Measurements from ENCODE around the gene SASH3.
A peak's percentile ranks its signal among the peaks of the same experiment; 100 is the strongest.

Gene SASH3

DNA sequence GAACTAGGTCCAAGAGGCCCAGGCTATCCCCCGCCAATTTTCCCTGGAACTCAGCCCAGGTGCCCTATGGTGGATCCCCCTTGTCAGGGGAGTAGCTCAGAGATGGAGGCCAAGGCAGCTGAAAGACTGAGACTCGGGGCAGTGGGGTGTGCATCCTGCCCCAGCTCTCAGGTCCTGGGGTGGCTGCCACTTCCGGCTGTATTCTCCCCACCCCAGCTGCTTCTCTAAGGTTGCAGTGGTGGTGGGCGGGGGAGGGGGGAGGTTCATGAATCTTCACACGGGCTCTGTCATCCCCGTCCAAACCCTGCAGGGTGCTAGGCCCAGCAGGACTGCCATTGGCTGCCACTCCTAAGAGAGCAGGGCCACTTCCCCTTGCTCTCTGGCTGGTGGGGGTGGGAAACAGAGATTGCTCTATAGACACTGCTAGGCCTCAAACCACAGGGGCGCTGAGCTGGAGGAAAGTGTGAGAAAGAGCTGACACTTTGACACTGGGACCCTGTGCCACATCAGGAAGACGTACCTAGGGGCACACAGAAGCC is 1.5 kb downstream of the SASH3 start:
- TF ChIP-seq FOXM1 (IDR thresholded peaks at IDR 0.05; ENCODE audit: borderline replicate concordance, low read depth), result no peak

GRCh38 chrX:129781680-129782495 is 2.1 kb downstream of the SASH3 start:
- TF ChIP-seq CEBPB (IDR thresholded peaks at IDR 0.05), result no peak
- TF ChIP-seq, protein P1, sequence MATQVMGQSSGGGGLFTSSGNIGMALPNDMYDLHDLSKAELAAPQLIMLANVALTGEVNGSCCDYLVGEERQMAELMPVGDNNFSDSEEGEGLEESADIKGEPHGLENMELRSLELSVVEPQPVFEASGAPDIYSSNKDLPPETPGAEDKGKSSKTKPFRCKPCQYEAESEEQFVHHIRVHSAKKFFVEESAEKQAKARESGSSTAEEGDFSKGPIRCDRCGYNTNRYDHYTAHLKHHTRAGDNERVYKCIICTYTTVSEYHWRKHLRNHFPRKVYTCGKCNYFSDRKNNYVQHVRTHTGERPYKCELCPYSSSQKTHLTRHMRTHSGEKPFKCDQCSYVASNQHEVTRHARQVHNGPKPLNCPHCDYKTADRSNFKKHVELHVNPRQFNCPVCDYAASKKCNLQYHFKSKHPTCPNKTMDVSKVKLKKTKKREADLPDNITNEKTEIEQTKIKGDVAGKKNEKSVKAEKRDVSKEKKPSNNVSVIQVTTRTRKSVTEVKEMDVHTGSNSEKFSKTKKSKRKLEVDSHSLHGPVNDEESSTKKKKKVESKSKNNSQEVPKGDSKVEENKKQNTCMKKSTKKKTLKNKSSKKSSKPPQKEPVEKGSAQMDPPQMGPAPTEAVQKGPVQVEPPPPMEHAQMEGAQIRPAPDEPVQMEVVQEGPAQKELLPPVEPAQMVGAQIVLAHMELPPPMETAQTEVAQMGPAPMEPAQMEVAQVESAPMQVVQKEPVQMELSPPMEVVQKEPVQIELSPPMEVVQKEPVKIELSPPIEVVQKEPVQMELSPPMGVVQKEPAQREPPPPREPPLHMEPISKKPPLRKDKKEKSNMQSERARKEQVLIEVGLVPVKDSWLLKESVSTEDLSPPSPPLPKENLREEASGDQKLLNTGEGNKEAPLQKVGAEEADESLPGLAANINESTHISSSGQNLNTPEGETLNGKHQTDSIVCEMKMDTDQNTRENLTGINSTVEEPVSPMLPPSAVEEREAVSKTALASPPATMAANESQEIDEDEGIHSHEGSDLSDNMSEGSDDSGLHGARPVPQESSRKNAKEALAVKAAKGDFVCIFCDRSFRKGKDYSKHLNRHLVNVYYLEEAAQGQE (IDR thresholded peaks at IDR 0.05; ENCODE audit: low read depth), result peak; percentile 76

GRCh38 chrX:129782706-129783105 is 3.0 kb downstream of the SASH3 start:
- TF ChIP-seq ZBTB7A (IDR thresholded peaks at IDR 0.05; ENCODE audit: low read depth) (no peak), TAF1 (IDR thresholded peaks at IDR 0.05; ENCODE audit: low read depth) (no peak), YY1 (IDR thresholded peaks at IDR 0.05; ENCODE audit: low read depth) (no peak), RAD21 (IDR thresholded peaks at IDR 0.05; ENCODE audit: low read depth) (no peak), EGR1 (IDR thresholded peaks at IDR 0.05) (no peak), EP300 (IDR thresholded peaks at IDR 0.05; ENCODE audit: borderline replicate concordance) (no peak)
- TF ChIP-seq, protein P2, sequence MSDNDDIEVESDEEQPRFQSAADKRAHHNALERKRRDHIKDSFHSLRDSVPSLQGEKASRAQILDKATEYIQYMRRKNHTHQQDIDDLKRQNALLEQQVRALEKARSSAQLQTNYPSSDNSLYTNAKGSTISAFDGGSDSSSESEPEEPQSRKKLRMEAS (IDR thresholded peaks at IDR 0.05), result no peak

DNA sequence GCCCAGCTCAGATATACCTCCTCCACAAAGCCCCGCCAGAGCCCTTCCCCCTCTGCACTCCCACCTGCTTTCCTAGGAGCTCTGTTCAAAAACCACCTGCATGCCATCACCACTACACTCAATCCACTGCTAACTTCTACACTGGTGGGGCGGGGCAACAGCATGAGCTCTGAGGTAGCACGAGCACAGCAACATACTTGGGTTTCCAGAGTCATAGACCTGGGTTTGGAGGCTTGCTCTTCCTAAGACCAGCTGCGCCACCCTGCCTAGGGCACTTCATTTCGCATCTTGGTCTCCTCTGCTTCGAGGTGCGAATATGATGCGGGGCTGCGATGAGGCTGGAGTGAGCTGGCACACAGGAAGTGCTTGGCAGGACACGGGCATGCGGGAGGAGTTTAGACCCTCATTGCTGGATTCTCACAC is 3.6 kb downstream of the SASH3 start:
- no peak for TF ChIP-seq CREB1 (IDR thresholded peaks at IDR 0.05; ENCODE audit: low read depth)
- TF ChIP-seq, protein P3, sequence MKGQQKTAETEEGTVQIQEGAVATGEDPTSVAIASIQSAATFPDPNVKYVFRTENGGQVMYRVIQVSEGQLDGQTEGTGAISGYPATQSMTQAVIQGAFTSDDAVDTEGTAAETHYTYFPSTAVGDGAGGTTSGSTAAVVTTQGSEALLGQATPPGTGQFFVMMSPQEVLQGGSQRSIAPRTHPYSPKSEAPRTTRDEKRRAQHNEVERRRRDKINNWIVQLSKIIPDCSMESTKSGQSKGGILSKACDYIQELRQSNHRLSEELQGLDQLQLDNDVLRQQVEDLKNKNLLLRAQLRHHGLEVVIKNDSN (IDR thresholded peaks at IDR 0.05), result no peak
- TF ChIP-seq RAD21 (IDR thresholded peaks at IDR 0.05; ENCODE audit: low read depth), result no peak
- TF ChIP-seq, protein P1 (IDR thresholded peaks at IDR 0.05; ENCODE audit: low read depth), result no peak
- no peak for TF ChIP-seq EP300 (IDR thresholded peaks at IDR 0.05; ENCODE audit: borderline replicate concordance)
- TF ChIP-seq CEBPB (IDR thresholded peaks at IDR 0.05), result no peak
- no peak for TF ChIP-seq YY1 (IDR thresholded peaks at IDR 0.05; ENCODE audit: low read depth)
- TF ChIP-seq TCF12 (IDR thresholded peaks at IDR 0.05; ENCODE audit: low read depth), result no peak
- TF ChIP-seq, protein P2 (IDR thresholded peaks at IDR 0.05), result no peak

GRCh38 chrX:129784371-129784770 is 4.6 kb downstream of the SASH3 start:
- TF ChIP-seq TCF12 (IDR thresholded peaks at IDR 0.05; ENCODE audit: low read depth) (no peak), CREB1 (IDR thresholded peaks at IDR 0.05; ENCODE audit: low read depth) (no peak)
- TF ChIP-seq, protein P3 (IDR thresholded peaks at IDR 0.05), result no peak

DNA sequence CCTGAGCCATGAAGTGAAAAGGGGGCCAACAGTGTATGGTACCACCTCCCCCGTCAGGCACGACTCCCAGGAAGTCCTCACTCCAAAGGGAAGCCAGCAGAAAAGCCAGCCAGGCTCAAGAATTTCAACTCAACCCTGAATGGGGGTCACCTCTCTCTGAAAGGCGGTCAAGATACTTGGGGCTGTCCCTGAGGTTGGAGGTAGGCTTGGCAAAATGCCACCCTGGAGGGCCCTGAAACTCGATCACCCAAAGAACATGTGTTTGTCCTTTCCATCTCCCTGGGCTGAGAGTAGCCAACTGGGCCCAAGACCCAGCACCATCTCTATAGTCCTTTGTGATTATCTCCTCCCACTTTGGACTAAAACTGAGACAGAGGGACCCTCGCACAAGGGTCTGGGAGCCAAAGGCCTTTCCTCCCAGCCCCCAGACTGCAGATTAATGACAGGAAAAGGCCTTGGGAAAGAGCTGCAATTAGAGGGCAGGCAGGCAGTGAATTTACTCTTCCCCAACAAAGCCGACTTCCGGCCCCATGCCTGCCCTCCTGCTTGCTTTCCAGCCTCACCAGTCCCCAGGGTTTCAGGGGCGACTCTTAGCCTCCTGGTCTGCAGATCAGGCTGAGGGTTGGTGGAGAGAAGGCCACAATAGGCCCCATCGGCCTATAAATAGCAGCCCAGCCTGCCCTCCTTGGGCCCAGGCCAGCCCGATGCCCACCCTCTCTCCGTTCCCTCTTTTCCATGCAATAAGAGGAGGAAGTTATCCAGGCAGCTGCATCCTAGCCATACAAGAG is 5.6 kb downstream of the SASH3 start:
- TF ChIP-seq YY1 (IDR thresholded peaks at IDR 0.05; ENCODE audit: low read depth) (no peak), EGR1 (IDR thresholded peaks at IDR 0.05) (no peak), FOXM1 (IDR thresholded peaks at IDR 0.05; ENCODE audit: borderline replicate concordance, low read depth) (no peak), TEAD4 (IDR thresholded peaks at IDR 0.05) (no peak), CEBPB (IDR thresholded peaks at IDR 0.05) (no peak), TAF1 (IDR thresholded peaks at IDR 0.05; ENCODE audit: low read depth) (no peak), TCF12 (IDR thresholded peaks at IDR 0.05; ENCODE audit: low read depth) (no peak), EP300 (IDR thresholded peaks at IDR 0.05; ENCODE audit: borderline replicate concordance) (no peak), NFIC (IDR thresholded peaks at IDR 0.05) (no peak)
- TF ChIP-seq, protein P1 (IDR thresholded peaks at IDR 0.05; ENCODE audit: low read depth), result no peak
- TF ChIP-seq, protein P2 (IDR thresholded peaks at IDR 0.05), result no peak
- TF ChIP-seq, protein P3 (IDR thresholded peaks at IDR 0.05), result no peak
